Head of caudate nucleus (tissue), 42 donors: ENCODE results near the gene USP44.
"Not testable (repeated sequence)": the region's sequence is repeated elsewhere in the genome, so short reads cannot be mapped to it uniquely, and the experiment has no call there.

Source experiments
- DNase-seq, 42 donors: peaks; one replicate each; pipeline versions ENCODE4 v3.0.0 to v3.0.0-alpha.2; 2020 to 2021; ENCODE audit warnings: mixed read lengths in 7 of 42
- intact Hi-C: fragments of 100-400 bp; cut with DNase I; formaldehyde crosslinking; loops from one replicate; pipeline ENCODE4 v1.15.0; 2022

USP44 gene

DNA sequence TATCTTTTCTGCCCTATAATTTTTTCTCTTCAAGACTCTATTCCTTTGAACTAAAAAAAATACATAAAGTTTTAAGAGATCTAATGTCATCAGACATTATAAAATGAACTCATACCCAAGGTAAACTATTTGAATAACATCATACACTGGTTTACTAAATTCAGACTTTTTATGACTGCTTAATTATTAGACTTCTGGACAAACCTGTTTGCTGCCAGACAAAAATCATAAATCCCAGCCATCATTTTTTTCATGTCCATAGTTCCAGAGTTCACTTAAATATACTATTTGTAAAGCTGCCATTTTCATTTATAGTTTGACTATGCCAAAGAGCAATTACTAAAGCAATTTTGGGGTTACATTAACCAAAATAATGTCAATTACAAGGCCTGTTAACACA lies 34.0 kb downstream of the USP44 start:
- intact Hi-C loops = no loop called here

DNA sequence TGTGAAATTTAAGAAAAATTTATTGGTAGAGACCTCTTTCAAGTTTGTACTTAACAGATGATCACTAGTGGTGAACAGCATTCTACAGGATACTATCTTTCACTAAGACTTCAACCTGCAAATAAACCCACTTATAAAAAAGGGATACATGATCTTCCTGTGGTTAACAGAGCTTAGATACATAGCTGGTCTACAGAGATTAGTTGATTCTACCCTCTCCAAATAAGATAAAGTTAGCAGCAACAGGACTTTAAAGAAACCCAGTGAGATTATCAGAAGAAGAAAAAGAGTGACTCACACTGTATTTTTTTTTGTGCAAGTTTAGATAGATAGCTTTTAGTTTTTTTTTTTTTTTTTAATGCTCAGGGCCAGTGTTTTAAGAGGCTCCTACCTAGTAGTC lies 34.5 kb downstream of the USP44 start:
- no peak for DNase-seq
- intact Hi-C loops = no loop called here

More for the DNA sequence above, 34.0 kb downstream of the USP44 start:
- no peak for DNase-seq

DNA sequence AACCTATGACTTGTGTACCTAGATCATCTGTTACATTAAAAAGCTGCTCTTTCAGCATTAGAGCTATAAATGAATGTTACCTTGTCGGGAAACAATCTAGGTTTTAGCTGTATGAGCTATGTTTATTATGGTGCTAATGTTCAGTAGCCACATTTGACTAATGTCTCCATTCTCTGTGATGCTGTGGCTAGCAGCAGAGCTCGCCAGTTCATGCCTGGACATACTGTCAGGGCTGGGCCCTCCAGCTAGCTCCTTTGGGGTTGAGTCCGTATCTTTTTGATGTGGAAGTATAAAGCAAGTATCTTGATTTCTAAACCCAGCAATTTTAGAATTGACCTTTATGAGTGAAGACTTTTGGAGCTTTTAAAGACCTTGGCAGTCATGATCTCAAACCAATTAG lies 36.1 kb downstream of the USP44 start:
- intact Hi-C loops = no loop called here
- no peak for DNase-seq

DNA sequence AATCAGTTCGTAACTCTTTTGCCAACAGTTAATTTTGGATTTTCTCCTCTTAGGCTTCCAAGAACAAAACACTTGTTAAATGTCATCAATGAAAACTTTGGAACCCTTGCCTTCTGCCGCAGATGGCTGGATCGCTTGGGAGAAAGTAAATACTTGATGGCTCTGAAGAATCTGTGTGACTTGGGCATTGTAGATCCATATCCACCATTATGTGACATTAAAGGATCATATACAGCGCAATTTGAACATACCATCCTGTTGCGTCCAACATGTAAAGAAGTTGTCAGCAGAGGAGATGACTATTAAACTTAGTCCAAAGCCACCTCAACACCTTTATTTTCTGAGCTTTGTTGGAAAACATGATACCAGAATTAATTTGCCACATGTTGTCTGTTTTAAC lies 37.7 kb downstream of the USP44 start:
- no peak for DNase-seq
- intact Hi-C loops = no loop called here

DNA sequence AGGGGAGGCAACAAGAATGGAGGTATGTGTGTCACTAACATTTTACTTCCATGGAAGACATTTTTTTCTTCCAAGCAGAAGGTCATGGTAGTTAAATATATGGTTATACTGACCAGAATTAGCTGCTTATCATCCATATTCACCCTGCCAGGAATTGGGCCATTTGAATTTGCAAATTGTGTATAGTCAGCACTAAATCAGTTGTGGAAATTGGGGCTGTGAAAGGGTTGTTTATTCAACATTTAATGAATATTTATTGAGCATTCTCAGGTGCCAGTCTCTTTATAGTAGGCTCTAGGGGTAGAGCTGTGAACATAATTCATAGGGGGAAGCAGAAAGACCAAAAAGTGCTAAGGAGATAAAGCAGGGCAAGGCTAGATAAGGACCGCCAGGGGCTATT lies 39.3 kb downstream of the USP44 start:
- no peak for DNase-seq
- intact Hi-C loops = no loop called here

DNA sequence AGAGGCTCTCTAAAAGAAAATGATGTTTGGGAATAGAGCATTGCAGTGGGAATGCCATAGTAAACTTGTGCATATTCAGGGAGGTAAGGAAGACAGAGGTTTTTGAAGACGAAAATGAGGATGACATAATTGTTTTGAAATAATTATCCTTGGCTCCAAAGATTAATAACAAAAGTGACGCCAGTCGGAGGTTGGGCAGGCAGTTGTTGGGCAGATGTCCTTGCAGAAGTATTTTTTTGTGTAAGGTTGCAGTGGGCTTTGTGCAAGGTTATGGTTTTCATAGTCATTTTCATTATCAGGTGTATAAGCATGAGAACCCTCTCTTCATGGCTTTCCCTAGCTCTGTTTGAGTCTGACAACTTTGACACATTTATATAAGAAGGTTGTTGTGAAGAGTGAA lies 42.0 kb downstream of the USP44 start:
- intact Hi-C loops = no loop called here
- no peak for DNase-seq

DNA sequence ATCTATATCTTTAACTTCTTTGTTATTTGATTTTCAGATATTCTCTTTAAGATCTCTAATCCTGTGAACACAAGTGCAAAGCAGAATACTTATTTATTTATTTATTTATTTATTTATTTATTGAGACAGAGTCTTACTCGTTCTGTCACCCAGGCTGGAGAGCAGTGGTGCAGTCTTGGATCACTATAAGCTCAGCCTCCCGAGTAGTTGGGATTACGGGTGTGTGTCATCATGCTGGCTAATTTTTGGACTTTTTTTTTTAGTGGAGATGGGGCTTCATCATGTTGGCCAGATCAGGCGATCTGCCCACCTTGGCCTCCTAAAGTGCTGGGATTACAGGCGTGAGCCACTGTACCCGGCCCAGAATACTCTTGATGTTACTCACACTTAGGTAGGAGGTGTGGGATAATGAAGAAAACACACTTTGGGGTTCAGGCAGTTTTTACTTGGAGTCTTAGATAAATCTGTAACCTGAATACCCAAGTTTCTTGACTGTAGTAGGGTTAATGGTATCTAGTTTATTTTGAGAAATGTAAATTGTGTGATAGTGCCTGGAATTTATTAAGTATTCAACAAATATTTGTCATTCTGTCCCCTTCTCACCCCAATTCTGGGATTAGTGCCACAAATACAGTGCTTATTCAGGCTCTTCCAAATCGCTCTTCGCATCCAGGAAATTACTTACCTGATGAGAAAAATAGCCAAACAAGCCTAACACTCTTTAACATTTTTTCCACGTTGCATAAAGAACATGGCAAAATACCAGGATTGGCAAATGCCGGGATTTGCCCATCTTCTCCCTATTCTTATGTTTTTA lies 44.4 kb downstream of the USP44 start:
- intact Hi-C loops = no loop called here

DNA sequence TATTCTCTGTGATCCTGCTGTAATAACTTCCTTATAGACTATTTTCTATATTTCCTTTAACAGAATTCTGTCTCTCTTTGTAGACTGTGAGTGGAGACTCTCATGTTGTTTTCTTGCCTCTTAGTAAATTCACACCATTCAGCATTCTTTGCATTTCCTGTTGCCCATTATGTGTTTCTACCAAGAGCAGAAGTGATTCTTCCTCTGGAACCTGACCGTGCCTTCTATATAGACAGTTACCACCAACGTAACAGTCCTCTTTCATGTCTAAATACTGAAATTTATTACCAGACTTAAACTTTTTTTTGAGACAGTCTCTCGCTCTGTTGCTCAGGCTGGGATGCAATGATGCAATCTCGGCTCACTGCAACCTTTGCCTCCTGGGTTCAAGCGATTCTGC lies 46.2 kb downstream of the USP44 start:
- intact Hi-C loops = no loop called here
- DNase-seq = no peak

More for the DNA sequence above, 44.4 kb downstream of the USP44 start:
- DNase-seq = no peak

DNA sequence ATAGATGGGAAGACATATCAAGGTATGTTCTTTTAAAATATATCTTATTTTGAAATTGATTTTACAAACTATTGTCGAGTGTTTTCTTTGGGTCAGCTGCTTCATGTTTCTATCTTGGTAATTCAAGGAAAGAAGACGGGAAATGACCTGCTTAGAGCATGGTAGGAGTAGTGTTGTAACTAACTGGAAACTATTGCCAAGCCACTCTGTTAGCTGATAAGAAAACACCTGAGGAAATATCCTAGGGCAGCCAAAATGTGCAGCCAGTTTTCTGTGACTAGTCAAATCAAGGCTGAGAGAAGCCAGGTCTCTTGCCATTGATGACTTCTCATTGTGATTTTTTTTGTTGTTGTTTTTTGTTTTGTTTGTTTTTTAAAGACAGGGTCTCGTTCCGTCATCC lies 47.1 kb downstream of the USP44 start:
- intact Hi-C loops = no loop called here
- DNase-seq = no peak

DNA sequence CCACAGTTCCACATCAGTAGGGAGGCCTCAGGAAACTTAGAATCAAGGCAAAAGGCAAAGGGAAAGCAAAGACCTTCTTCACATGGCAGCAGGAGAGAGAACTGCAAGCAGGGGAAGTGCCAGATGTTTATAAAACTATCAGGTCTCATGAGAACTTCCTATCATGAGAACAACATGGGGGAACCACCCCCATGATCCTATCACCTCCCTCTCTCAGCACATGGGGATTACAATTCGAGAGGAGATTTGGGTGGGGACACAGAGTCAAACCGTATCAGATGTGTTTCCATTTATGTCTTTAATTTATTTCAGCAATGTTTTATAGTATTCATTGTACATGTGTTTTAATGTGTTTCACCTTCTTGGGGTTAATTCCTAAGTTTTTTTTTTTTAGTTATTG lies 51.5 kb downstream of the USP44 start:
- intact Hi-C loops = no loop called here
- DNase-seq = no peak

DNA sequence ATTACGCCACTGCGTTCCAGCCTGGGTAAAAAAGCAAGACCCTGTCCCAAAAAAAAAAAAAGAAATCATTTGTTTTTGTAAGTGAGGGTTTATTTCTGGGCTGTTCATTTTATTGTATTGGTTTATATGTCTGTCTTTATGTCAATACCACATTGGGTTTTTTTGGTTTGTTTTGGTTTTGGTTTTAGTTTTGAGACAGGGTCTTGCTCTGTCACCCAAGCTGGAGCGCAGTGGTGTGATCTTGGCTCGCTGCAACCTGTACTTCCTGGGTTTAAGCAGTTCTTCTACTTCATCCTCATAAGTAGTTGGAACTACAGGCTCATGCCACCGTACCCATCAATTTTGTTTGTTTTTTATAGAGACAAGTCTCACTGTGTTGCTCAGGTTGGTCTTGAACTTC lies 52.3 kb downstream of the USP44 start:
- DNase-seq = no peak
- intact Hi-C loops = no loop called here

DNA sequence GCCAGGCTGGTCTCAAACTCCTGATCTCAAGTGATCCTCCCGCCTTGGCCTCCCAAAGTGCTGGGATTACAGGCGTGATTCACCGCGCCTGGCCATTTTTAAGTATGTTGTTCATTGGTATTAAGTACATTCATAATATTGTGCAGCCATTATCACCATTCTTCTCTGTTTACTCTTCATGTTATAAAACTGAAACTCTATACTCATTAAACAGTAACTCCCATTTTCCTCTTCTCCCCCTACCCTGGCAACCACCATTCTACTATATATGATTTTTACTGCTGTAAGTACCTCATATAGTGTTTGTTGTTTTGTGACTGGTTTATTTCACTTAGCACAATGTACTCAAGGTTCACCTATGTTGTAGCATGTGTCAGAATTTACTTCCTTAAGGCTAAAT lies 54.2 kb downstream of the USP44 start:
- no peak for DNase-seq
- intact Hi-C loops = no loop called here

DNA sequence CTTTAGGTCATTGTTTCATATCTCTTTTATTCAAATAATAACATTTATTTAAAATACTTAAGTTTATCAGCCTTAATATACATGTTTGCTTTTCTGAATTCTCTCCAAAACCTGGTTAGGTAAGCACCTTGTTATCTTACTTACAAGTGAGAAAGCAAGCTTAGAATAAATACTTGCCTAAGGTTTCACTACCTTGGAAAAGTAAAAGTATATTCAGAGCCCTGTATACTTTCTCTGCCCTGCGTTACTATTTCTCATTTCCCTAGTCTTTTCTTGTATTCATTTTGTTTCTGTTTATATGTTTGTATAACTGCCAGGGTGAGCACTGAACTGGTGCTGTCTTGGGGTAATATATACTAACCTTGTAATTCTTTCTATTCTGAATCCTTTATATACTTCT lies 55.8 kb downstream of the USP44 start:
- no peak for DNase-seq
- intact Hi-C loops = no loop called here

DNA sequence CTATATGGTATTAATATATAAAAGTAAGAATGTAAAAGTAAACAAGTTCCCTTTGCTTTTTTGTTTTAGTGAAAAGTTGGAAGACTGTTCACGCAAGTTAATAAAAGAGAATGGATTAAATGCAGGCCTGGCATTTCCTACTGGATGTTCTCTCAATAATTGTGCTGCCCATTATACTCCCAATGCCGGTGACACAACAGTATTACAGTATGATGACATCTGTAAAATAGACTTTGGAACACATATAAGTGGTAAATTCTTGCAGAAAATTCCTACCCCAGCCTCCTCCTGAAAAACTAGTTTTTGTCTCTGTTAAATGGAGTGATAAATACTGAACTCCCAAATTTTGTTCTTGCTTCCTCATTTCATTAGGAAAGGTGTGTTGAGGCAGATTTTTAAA lies 56.4 kb downstream of the USP44 start:
- no peak for DNase-seq
- intact Hi-C loops = no loop called here

DNA sequence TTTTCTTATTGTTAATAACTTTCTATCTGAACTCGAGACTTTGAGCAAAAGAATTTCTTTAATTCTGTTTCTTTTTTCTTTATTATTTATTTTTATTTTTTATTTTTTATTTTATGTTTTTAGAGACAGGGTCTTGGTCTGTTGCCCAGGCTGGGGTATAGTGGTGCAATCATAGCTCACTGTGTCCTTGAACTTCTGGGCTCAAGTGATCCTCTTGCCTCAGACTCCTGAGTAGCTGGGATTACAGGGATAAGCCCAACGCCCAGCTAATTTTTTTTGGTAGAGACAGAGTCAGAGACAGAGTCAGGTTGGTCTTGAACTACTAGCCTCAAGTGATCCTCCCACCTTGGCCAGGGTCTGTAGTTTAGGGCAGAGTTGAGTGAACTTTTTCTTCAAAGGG lies 58.8 kb downstream of the USP44 start:
- no peak for DNase-seq
- intact Hi-C loops = no loop called here

DNA sequence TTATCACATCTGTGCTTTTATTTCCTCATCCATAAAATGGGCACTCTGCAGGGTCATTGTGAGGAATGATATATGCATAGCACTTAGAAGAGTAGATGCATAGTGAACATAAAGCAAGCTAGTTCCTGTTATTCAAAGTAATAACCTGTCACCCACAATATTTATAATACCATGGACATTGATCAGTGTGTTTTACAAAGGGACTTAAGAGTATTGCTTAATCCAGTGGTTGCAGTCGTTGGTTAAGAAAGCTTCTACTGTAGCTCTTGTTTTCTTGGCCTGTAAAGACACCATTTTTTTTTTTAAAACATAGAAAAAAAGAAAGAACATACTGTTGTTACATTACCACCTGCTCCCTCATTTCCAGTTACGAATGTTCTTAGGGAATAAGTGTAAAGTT lies 64.3 kb downstream of the USP44 start:
- intact Hi-C loops = no loop called here
- DNase-seq = no peak

DNA sequence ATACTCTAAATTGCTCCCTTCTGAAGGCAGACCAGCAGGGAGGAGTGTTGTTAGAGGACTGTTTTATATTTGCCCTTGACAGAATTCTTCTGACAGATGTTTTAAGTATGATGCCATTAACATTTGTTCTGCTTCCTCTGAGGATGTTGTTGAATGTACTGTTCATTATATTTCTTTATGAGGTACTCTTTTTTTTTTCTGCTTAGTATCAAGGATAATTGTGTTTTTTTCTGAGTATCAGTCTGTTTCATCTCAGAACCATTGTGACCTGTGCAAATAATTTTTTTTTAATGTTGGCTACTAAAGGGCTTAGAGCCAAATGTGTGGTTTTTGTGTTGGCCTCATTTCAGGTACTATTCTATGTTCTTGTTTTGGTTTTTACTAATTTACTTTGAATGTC lies 66.8 kb downstream of the USP44 start:
- intact Hi-C loops = no loop called here
- DNase-seq = no peak

DNA sequence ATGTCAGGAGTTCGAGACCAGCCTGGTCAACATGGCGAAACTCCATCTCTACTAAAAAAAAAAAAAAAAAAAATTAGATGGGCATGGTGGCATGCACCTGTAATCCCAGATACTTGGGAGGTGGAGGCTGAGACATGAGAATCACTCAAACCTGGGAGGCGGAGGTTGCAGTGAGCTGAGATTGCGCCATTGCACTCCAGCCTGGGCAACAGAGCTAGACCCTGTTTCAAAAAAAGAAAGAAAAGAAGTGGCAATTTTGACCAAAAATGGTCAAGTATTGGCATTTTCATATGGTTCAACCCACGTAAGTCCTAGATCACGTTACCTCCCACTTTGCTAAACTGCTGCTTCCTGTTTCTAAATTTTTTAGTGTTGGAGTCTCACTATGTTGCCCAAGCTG lies 68.7 kb downstream of the USP44 start:
- intact Hi-C loops, DNase-seq: not testable (repeated sequence)

DNA sequence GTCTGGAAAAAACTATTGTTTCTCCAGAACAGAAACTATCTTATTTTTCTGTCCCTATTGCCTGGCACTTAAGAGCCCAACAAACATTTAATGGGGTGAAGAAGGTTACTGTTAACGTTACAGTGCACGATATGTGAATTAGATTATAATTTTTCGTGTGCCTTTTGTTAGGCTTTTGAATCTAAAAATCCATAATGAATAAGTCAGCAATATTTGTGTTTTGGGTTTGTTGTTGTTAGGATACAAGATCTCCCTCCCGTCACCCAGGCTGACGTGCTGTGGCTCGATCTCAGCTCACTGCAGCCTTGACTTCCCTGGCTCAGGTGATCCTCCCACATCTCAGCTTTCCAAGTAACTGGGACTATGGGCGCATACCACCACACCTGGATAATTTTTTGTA lies 69.4 kb downstream of the USP44 start:
- DNase-seq = no peak
- intact Hi-C loops = no loop called here

DNA sequence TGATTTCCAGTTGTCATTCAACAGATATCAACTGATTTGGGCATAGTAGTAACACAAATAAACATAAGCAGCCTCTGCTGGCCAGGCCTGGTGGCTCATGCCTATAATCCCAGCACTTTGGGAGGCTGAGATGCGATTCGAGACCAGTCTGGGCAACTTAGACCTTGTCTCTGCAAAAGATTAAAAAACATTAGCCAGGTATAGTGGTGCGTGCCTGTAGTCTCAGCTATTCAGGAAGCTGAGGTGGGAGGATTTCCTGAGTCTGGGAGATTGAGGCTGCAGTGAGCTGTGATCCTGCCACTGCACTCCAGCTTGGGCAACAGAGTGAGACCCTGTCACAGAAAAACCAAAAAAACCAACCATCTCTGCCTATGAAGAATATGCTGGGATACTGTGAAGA lies 70.2 kb downstream of the USP44 start:
- intact Hi-C loops = no loop called here
- DNase-seq = peak in 2 of 42 donors; percentile 3 to 17

DNA sequence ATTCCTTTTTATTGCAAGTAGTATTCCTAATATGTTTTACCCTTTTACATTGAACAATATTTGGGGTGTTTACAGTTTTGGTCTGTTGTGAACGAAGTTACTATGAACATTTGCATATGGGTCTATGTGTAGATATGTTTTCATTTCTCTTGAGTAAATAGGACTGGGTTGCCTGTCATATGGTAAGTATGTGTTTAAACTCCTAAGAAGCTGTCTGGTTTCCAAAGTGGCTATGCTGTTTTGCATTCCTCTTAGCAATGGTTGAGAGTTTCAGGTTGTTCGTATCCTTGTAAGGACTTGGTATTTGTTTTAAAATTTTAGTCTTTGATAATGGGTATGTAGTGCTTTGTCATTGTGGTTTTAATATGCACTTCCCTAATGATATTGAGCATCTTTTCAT lies 71.0 kb downstream of the USP44 start:
- DNase-seq = no peak
- intact Hi-C loops = no loop called here

DNA sequence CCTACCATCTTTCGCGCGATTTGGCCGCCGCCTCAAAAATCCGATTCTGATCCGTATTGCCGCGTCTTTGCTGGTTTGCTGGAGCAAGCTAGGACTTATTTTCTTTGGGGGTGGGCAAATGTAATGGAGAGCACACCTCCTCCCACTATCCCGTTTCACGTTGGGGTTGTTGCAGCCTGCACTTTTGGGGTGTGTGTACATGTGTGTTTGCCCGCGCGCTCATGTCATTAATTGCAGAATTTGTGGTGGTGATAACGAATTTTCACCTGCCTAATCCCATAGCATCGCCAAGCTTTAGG lies 76.7 kb downstream of the USP44 start:
- peak in 2 of 42 donors; percentile 5 to 19 for DNase-seq
- intact Hi-C loops = loop anchor here (5.0 kb wide), 1 partner anchor 402 kb away; the partner anchor contains the start of gene NR2C1
